GM23338 (cell line): ENCODE results near the gene MTHFD1L. TPM values are rescaled to one million over a fixed set of nuclear protein-coding genes. Genes with fewer than 3 reads are reported as not detected.

ENCODE experiments used
- ATAC-seq: fragments of 200-7000 bp; cut with Tn5 transposase; 3 replicates; pipeline ENCODE4 v1.9.1; 2020
- DNase-seq: peaks from one replicate; pipeline ENCODE4 v3.0.0-alpha.2; 2015; ENCODE audit warnings: low spot score
- H2AFZ ChIP-seq: fragments of 200-600 bp; sonication (generic); 2 replicates; pipeline ENCODE4 v1.8.0; 2016; ENCODE audit warnings: antibody characterized with exemption, mild to moderate bottlenecking, moderate library complexity
- H3F3A ChIP-seq: fragments of 200-600 bp; sonication (generic); replicated peaks from 2 replicates; pipeline ENCODE4 v1.8.0; 2017; ENCODE audit warnings: antibody characterized with exemption, mixed run types, low read depth
- H3K27ac ChIP-seq: fragments of 200-600 bp; sonication (generic); 2 replicates; pipeline ENCODE4 v1.6.1; 2016; ENCODE audit warnings: low read depth
- H3K27me3 ChIP-seq: fragments of 200-600 bp; sonication (generic); 2 replicates; pipeline ENCODE4 v1.8.0; 2016; ENCODE audit warnings: mild to moderate bottlenecking, mixed run types, moderate library complexity; ENCODE audit not compliant: insufficient read depth
- H3K36me3 ChIP-seq: fragments of 200-600 bp; sonication (generic); 2 replicates; pipeline ENCODE4 v1.8.0; 2016; ENCODE audit warnings: mild to moderate bottlenecking; ENCODE audit not compliant: insufficient read depth
- H3K4me1 ChIP-seq: fragments of 200-600 bp; sonication (generic); 2 replicates; pipeline ENCODE4 v1.8.0; 2016; ENCODE audit warnings: mild to moderate bottlenecking, moderate library complexity; ENCODE audit not compliant: insufficient read depth
- H3K4me2 ChIP-seq: fragments of 200-600 bp; sonication (generic); 2 replicates; pipeline ENCODE4 v1.7.1; 2017; ENCODE audit warnings: mixed run types
- H3K4me3 ChIP-seq: fragments of 200-600 bp; sonication (generic); 2 replicates; pipeline ENCODE4 v1.6.1; 2016; ENCODE audit warnings: mixed run types
- H3K79me2 ChIP-seq: fragments of 200-600 bp; sonication (generic); replicated peaks from 2 replicates; pipeline ENCODE4 v1.8.0; 2017; ENCODE audit warnings: mild to moderate bottlenecking; ENCODE audit not compliant: insufficient read depth
- H3K9me2 ChIP-seq: fragments of 200-600 bp; sonication (generic); 2 replicates; pipeline ENCODE4 v1.8.0; 2017; ENCODE audit not compliant: insufficient read depth
- H4K20me1 ChIP-seq: fragments of 200-600 bp; sonication (generic); replicated peaks from 2 replicates; pipeline ENCODE4 v1.8.0; 2017; ENCODE audit warnings: mild to moderate bottlenecking; ENCODE audit not compliant: insufficient read depth
- H3K27ac Mint-ChIP-seq: 2 replicates; pipeline ENCODE4 v1.8.0; 2020; ENCODE audit warnings: inconsistent platforms, mild to moderate bottlenecking, moderate library complexity, mixed read lengths
- H3K27me3 Mint-ChIP-seq: 3 replicates; pipeline ENCODE4 v1.8.0; 2022; ENCODE audit warnings: low read depth, mild to moderate bottlenecking, moderate library complexity, mixed read lengths, inconsistent platforms; ENCODE audit not compliant: insufficient read depth, poor library complexity
- H3K36me3 Mint-ChIP-seq: 3 replicates; pipeline ENCODE4 v1.8.0; 2021; ENCODE audit warnings: low read depth, mild to moderate bottlenecking, inconsistent platforms, moderate library complexity, mixed read lengths
- H3K4me1 Mint-ChIP-seq: 3 replicates; pipeline ENCODE4 v1.8.0; 2020; ENCODE audit warnings: mild to moderate bottlenecking, inconsistent platforms, mixed read lengths
- H3K4me3 Mint-ChIP-seq: 3 replicates; pipeline ENCODE4 v1.8.0; 2021; ENCODE audit warnings: moderate library complexity, mild to moderate bottlenecking, inconsistent platforms, mixed read lengths
- H3K9me3 Mint-ChIP-seq: 3 replicates; pipeline ENCODE4 v1.8.0; 2020; ENCODE audit warnings: moderate library complexity, mild to moderate bottlenecking, inconsistent platforms, mixed read lengths
- CREB1 ChIP-seq: fragments of 250-450 bp; sonication (Bioruptor Pico); IDR thresholded peaks from 2 replicates; pipeline ENCODE4 v1.5.0; 2020; ENCODE audit warnings: low read depth, mild to moderate bottlenecking, moderate library complexity
- CTCF ChIP-seq, 2 experiments: fragments of 200-600 bp in 1 of 2; sonication (generic) in 1 of 2; conservative IDR thresholded peaks; 2 replicates each; pipeline versions ENCODE4 v1.5.1 to v1.6.1; 2016 to 2017; ENCODE audit warnings: antibody characterized with exemption in 2 of 2, low read depth in 2 of 2, mild to moderate bottlenecking in 2 of 2, moderate library complexity in 1 of 2
- ETS1 ChIP-seq: IDR thresholded peaks from 2 replicates; pipeline ENCODE4 v1.6.1; 2016; ENCODE audit warnings: antibody characterized with exemption
- EZH2 ChIP-seq: fragments of 200-600 bp; sonication (generic); IDR thresholded peaks from one replicate; pipeline ENCODE4 v1.8.0; 2017; ENCODE audit warnings: antibody characterized with exemption, mild to moderate bottlenecking, low read depth; ENCODE audit not compliant: unreplicated experiment
- EZH2phosphoT487 ChIP-seq: fragments of 200-600 bp; sonication (generic); IDR thresholded peaks from one replicate; pipeline ENCODE4 v1.8.1; 2018; ENCODE audit warnings: antibody characterized with exemption; ENCODE audit not compliant: unreplicated experiment
- JUNB ChIP-seq: IDR thresholded peaks from one replicate; pipeline ENCODE4 v1.6.1; 2016; ENCODE audit warnings: antibody characterized with exemption; ENCODE audit not compliant: unreplicated experiment
- NANOG ChIP-seq: IDR thresholded peaks from 2 replicates; pipeline ENCODE4 v1.6.1; 2016; ENCODE audit warnings: antibody characterized with exemption, borderline replicate concordance
- POLR2AphosphoS5 ChIP-seq: IDR thresholded peaks from 2 replicates; pipeline ENCODE4 v1.6.1; 2016; ENCODE audit warnings: antibody characterized with exemption, low read depth
- REST ChIP-seq: IDR thresholded peaks from one replicate; pipeline ENCODE4 v1.6.1; 2018; ENCODE audit warnings: antibody characterized with exemption; ENCODE audit not compliant: unreplicated experiment
- STAT1 ChIP-seq: IDR thresholded peaks from one replicate; pipeline ENCODE4 v1.6.1; 2016; ENCODE audit warnings: antibody characterized with exemption; ENCODE audit not compliant: unreplicated experiment
- ZNF114 ChIP-seq: fragments of 250-450 bp; sonication (Bioruptor Pico); IDR thresholded peaks from 2 replicates; pipeline ENCODE4 v1.5.0; 2020; ENCODE audit warnings: mild to moderate bottlenecking, moderate library complexity
- ZNF331 ChIP-seq: fragments of 250-450 bp; sonication (Bioruptor Pico); IDR thresholded peaks from 2 replicates; pipeline ENCODE4 v1.5.0; 2020; ENCODE audit warnings: low read depth, mild to moderate bottlenecking, moderate library complexity
- ZNF462 ChIP-seq: fragments of 250-450 bp; sonication (Bioruptor Pico); IDR thresholded peaks from 2 replicates; pipeline ENCODE4 v1.5.0; 2020; ENCODE audit warnings: mild to moderate bottlenecking, moderate library complexity
- polyA plus RNA-seq: library from polyadenylated mRNA; unstranded; fragments of >200 nt; fragmentation: Nextera tagmentation; extraction: Ambion mirVana; gene quantifications from 2 replicates; pipeline ENCODE4 v1.2.1, GENCODE V29; 2016
- total RNA-seq: library from RNA; depleted of rRNA; stranded (reverse); fragments of >200 nt; shearing (Covaris generic); gene quantifications from 2 replicates; pipeline ENCODE4 v1.2.3, GENCODE V29; 2014

The MTHFD1L gene
- total and polyA plus RNA-seq, 2 experiments from 2014 or later = 53.2 to 66.8 TPM

- Mint-ChIP-seq H3K27ac (no peak overlapping the region), H3K4me3 (no peak overlapping the region), H3K27me3 (peaks cover 5% of the 10 kb centered on the region), H3K36me3 (peaks cover 44% of the 10 kb centered on the region), H3K4me1 (peaks cover 7% of the 10 kb centered on the region; the same call in 2 of the 3 replicates), H3K9me3 (no peaks in the 10 kb centered on the region)
- H3K79me2 ChIP-seq = no peaks in the 10 kb centered on the region; the same call in 1 of the 2 replicates
- DNase-seq (no peak), ATAC-seq (no peak)
- H3K27me3 ChIP-seq = no peaks in the 10 kb centered on the region
- no peak for TF ChIP-seq ZNF114 (CRISPR knock-in tag)
- no peak for TF ChIP-seq NANOG
- no peak for TF ChIP-seq ETS1
- TF ChIP-seq JUNB = no peak
- TF ChIP-seq POLR2AphosphoS5 = no peak
- TF ChIP-seq CTCF (conservative IDR thresholded peaks at IDR 0.05; ENCODE audit: low read depth in 2 of 2) = no peak
- TF ChIP-seq CREB1 = no peak
- no peak for TF ChIP-seq ZNF331 (CRISPR knock-in tag)
- TF ChIP-seq REST = no peak
- TF ChIP-seq EZH2phosphoT487 = no peak
- no peak for TF ChIP-seq ZNF462 (CRISPR knock-in tag)
- TF ChIP-seq EZH2 = no peak
- no peak for TF ChIP-seq STAT1
- H3K9me2 ChIP-seq = no peaks in the 10 kb centered on the region
- H3K4me3 ChIP-seq = no peak overlapping the region
- H2AFZ ChIP-seq = no peak overlapping the region
- H4K20me1 ChIP-seq = no peaks in the 10 kb centered on the region; the same call in none of the 2 replicates
- H3K4me2 ChIP-seq = no peak overlapping the region
- H3F3A ChIP-seq = no peaks in the 10 kb centered on the region
- H3K36me3 ChIP-seq = peaks cover 6% of the 10 kb centered on the region; the same call in 1 of the 2 replicates
- H3K4me1 ChIP-seq = 0 out of 2 replicates have a peak, but pooled peaks cover 6% of the 10 kb centered on the region
- H3K27ac ChIP-seq = peak overlapping the region; percentile 43; the same call in 1 of the 2 replicates
Observed at GRCh38 chr6:150978624-150979023, 113.1 kb downstream of the MTHFD1L start.
